K562 (cell line): Measurements from ENCODE around the gene THOC1. TPM values are rescaled to one million over a fixed set of nuclear protein-coding genes. Genes with fewer than 3 reads are reported as not detected.

ENCODE experiments used
- ATAC-seq: fragments of 200-7000 bp; cut with Tn5 transposase; 3 replicates; pipeline ENCODE4 v1.9.1; 2020; ENCODE audit warnings: moderate library complexity
- BruUV-seq: library from RNA; stranded (reverse); fragments of 400-500 nt; replicated peaks from 2 replicates; lab custom pipeline; 2021; lab: Mats Ljungman, UMichigan
- CTCF ChIA-PET: fragments of 300-600 bp; formaldehyde crosslinking; extraction: SDS; loops from one replicate; lab custom pipeline; 2021; ENCODE audit warnings: low intra/inter-chr PET ratio; lab: Yijun Ruan, JAX
- POLR2A ChIA-PET: fragments of 300-600, 350-650 bp; sonication (Branson Sonifier 250); formaldehyde crosslinking; extraction: SDS; loops from one replicate; lab custom pipeline; 2021; ENCODE audit warnings: antibody characterized with exemption, inconsistent platforms; lab: Yijun Ruan, JAX
- DNase-seq, 4 experiments: peaks; one replicate each; pipeline versions ENCODE4 v3.0.0 to v3.0.0-alpha.2; 2011 to 2018; ENCODE audit warnings: low spot score in 3 of 4, mixed read lengths in 3 of 4; ENCODE audit errors: extremely low read depth in 1 of 4
- FAIRE-seq: peaks from 2 replicates; lab custom pipeline; 2011; peaks lifted over from hg19 to GRCh38; lab: Jason Lieb, UNC
- H2AFZ ChIP-seq: 2 replicates; pipeline ENCODE4 v1.6.0; 2011; ENCODE audit warnings: low read depth, low read length, control low read depth, inconsistent platforms
- H3K27ac ChIP-seq: fragments of 200-600 bp; 3 replicates; pipeline ENCODE4 v1.8.0; 2011; ENCODE audit warnings: low read depth, mild to moderate bottlenecking, control low read depth, inconsistent platforms, low read length, moderate library complexity, mixed read lengths; ENCODE audit errors: extremely low read depth
- H3K27me3 ChIP-seq, 2 experiments: fragments of 300-600 bp in 1 of 2; 2 replicates in 1 of 2; 3 replicates in 1 of 2; pipeline versions ENCODE4 v1.6.0 to v1.8.0; 2011; ENCODE audit warnings: inconsistent platforms in 2 of 2, low read length in 2 of 2, mild to moderate bottlenecking in 1 of 2, mixed read lengths in 1 of 2, moderate library complexity in 1 of 2; ENCODE audit not compliant: control insufficient read depth in 2 of 2, insufficient read depth in 2 of 2
- H3K36me3 ChIP-seq: fragments of 300-600 bp; 3 replicates; pipeline ENCODE4 v1.8.0; 2011; ENCODE audit warnings: mild to moderate bottlenecking, low read length, inconsistent platforms; ENCODE audit not compliant: control insufficient read depth, insufficient read depth
- H3K4me1 ChIP-seq, 2 experiments: fragments of 200-600 bp in 1 of 2; replicated peaks in 1 of 2; 2 replicates in 1 of 2; 3 replicates in 1 of 2; pipeline versions ENCODE4 v1.5.1 to v1.8.0; 2011; ENCODE audit warnings: inconsistent platforms in 2 of 2, low read length in 2 of 2, mild to moderate bottlenecking in 1 of 2, mixed read lengths in 1 of 2, moderate library complexity in 1 of 2; ENCODE audit not compliant: control insufficient read depth in 2 of 2, insufficient read depth in 2 of 2
- H3K4me2 ChIP-seq: 2 replicates; pipeline ENCODE4 v1.6.1; 2011; ENCODE audit warnings: low read length, control low read depth, inconsistent platforms, mixed read lengths; ENCODE audit not compliant: insufficient read depth
- H3K4me3 ChIP-seq: fragments of 200-600 bp; sonication (generic), shearing (Covaris generic); 2 replicates; pipeline ENCODE4 v1.5.1; 2016; ENCODE audit warnings: control low read depth, inconsistent platforms
- H3K79me2 ChIP-seq: fragments of 200-600 bp; 3 replicates; pipeline ENCODE4 v1.8.0; 2011; ENCODE audit warnings: low read length, inconsistent platforms; ENCODE audit not compliant: control insufficient read depth, insufficient read depth
- H3K9ac ChIP-seq, 2 experiments: 2 replicates each; pipeline versions ENCODE4 v1.6.0 to v1.6.1; 2011; ENCODE audit warnings: low read depth in 2 of 2, low read length in 2 of 2, control low read depth in 1 of 2, inconsistent platforms in 1 of 2, mild to moderate bottlenecking in 1 of 2, mixed read lengths in 1 of 2; ENCODE audit not compliant: insufficient read depth in 1 of 2
- H3K9me1 ChIP-seq: one replicate; pipeline ENCODE4 v1.6.0; 2011; ENCODE audit warnings: inconsistent platforms, mild to moderate bottlenecking, low read length, moderate library complexity; ENCODE audit not compliant: control insufficient read depth, insufficient read depth
- H3K9me3 ChIP-seq: replicated peaks from 2 replicates; pipeline ENCODE4 v1.5.1; 2011; ENCODE audit warnings: low read depth, low read length, inconsistent platforms; ENCODE audit not compliant: control insufficient read depth, insufficient read depth
- H4K20me1 ChIP-seq: replicated peaks from 2 replicates; pipeline ENCODE4 v1.6.1; 2011; ENCODE audit warnings: low read length, inconsistent platforms, mixed read lengths; ENCODE audit not compliant: control insufficient read depth, insufficient read depth
- CEBPB ChIP-seq: fragments of 450-650 bp; IDR thresholded peaks from 2 replicates; pipeline ENCODE4 v1.6.1; 2016; ENCODE audit warnings: missing genetic modification characterization, missing compliant biosample characterization
- CEBPG ChIP-seq, 3 experiments: fragments of 200-800 bp in 1 of 3; sonication (Bioruptor generic) in 1 of 3; sonication (generic) in 1 of 3; formaldehyde crosslinking in 1 of 3; IDR thresholded peaks in 2 of 3; conservative IDR thresholded peaks in 1 of 3; 2 replicates each; pipeline versions ENCODE4 v1.6.1 to v1.8.0; 2016 to 2022; ENCODE audit warnings: missing compliant biosample characterization in 2 of 3, missing genetic modification characterization in 2 of 3, mild to moderate bottlenecking in 1 of 3, missing genetic modification reagents in 1 of 3
- JUNB ChIP-seq: fragments of 450-650 bp; formaldehyde crosslinking; conservative IDR thresholded peaks from 2 replicates; pipeline ENCODE4 v1.4.0; 2020; ENCODE audit warnings: mild to moderate bottlenecking
- NEUROD1 ChIP-seq: fragments of 150-350 bp; IDR thresholded peaks from 2 replicates; pipeline ENCODE4 v1.6.1; 2014; ENCODE audit warnings: borderline replicate concordance, low read length, low read depth; ENCODE audit not compliant: partially characterized antibody
- PRPF4 ChIP-seq: fragments of 200-400 bp; formaldehyde crosslinking; IDR thresholded peaks from one replicate; pipeline ENCODE4 v1.6.1; 2017; ENCODE audit warnings: low read length, low read depth, mild to moderate bottlenecking; ENCODE audit not compliant: insufficient read depth, poor library complexity, severe bottlenecking
- SNIP1 ChIP-seq: fragments of 450-650 bp; IDR thresholded peaks from 2 replicates; pipeline ENCODE4 v1.7.1; 2017; ENCODE audit warnings: low read depth, mild to moderate bottlenecking
- SRSF7 ChIP-seq: fragments of 200-400 bp; formaldehyde crosslinking; optimal IDR thresholded peaks from 2 replicates; pipeline ENCODE3; 2017; ENCODE audit warnings: mild to moderate bottlenecking, low read depth, low read length
- ZNF146 ChIP-seq: IDR thresholded peaks from one replicate; pipeline ENCODE4 v1.6.1; 2018; ENCODE audit warnings: missing compliant biosample characterization; ENCODE audit not compliant: unreplicated experiment
- WGBS: fragments of 100-300 bp; shearing (Covaris generic); methylation state at CpG from one replicate; pipeline ENCODE4 v1.1.6; 2016; ENCODE audit warnings: low coverage, mixed read lengths; ENCODE audit not compliant: insufficient coverage; ENCODE audit errors: missing lambda C conversion rate; 5-methylcytosine and 5-hydroxymethylcytosine counted together
- in situ Hi-C: fragments of 300-500 bp; cut with MboI; formaldehyde crosslinking; loops from 4 replicates; pipeline ENCODE4 v1.15.0; 2018; ENCODE audit warnings: inconsistent platforms, mixed read lengths
- intact Hi-C: fragments of 100-400 bp; cut with micrococcal nuclease; formaldehyde crosslinking; loops from 2 replicates; pipeline ENCODE4 v1.14.2; 2022
- polyA plus RNA-seq, 8 experiments: library from polyadenylated mRNA; depleted of rRNA in 4 of 8; stranded (reverse) in 5 of 8; unstranded in 3 of 8; fragments of >200 nt; fragmentation: Nextera tagmentation in 2 of 8; fragmentation: Illumina TruSeq in 1 of 8; extraction: Ambion mirVana in 2 of 8; extraction: Trizol in 1 of 8; gene quantifications; 2 replicates each; pipeline versions ENCODE4 v1.2.1 to v1.2.3, GENCODE V29; 2011 to 2014; ENCODE audit warnings: inconsistent platforms in 1 of 8, missing spikeins in 1 of 8
- total RNA-seq, 7 experiments: library from RNA; depleted of rRNA in 6 of 7; stranded (reverse); fragments of >200 nt in 6 of 7; fragmentation: Illumina TruSeq in 2 of 7; extraction: Trizol in 2 of 7; gene quantifications; 2 replicates each; pipeline versions ENCODE4 v1.2.1 to v1.2.3, GENCODE V29; 2011 to 2021; ENCODE audit warnings: low replicate concordance in 1 of 7

The THOC1 gene
- total and polyA plus RNA-seq, 9 of the 15 experiments (the other 6 are each of a cell fraction or from before 2014, with no cell fraction given) = 71.1 to 143 (median 107) TPM

DNA sequence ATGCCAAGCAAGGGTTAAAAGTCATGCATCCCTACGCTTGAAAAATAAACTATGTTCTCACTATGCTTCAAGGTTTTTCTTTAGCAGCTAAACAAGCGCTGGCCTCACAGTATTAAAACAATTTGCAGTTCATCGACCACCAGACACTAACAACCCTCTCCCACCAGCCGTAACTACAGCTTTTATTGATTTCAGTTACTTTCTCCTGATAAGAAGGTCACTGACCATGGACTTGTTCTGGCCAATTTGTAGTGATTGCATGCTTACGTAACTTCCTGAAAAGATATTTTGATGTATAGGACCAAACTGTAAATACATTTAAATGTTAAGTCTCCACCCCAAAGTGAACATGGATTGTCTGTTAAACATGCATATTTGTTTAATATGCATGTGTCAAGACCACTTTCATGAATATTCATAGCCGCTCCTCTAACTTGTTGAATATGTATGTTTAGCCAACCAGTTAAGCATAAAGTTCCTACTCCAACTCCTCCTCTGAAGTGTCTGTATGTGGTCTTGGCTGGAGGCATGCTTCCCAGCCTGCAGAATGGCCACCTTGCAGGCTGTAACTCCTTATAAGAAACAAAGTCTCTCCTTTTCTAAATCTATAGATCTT lies 1.7 kb upstream of the THOC1 start:
- no peak for TF ChIP-seq SNIP1
- TF ChIP-seq CEBPG (CRISPR knock-in tag; IDR thresholded peaks at IDR 0.05) = no peak
- peak in 1 of 2 experiments; percentile 46; a peak in 1 of 4 replicates for TF ChIP-seq CEBPG (tag; conservative IDR thresholded peaks at IDR 0.05 in 1 of 2, IDR thresholded peaks at IDR 0.05 in 1 of 2)
- no peak for TF ChIP-seq ZNF146
- no peak for TF ChIP-seq JUNB (CRISPR knock-in tag)
- peak; percentile 80 for TF ChIP-seq CEBPB (tag)
- no peak for TF ChIP-seq SRSF7
- TF ChIP-seq NEUROD1 = no peak
- TF ChIP-seq PRPF4 = no peak
- no peak overlapping the region for H3K27ac ChIP-seq
- POLR2A ChIA-PET = interaction anchor here (0.6 to 3.1 kb wide), 3 partner anchors 14 to 111 kb away, joined by 4 to 20 read pairs (median 5); partner anchors contain the start of gene USP14
- H4K20me1 ChIP-seq = no peaks in the 10 kb centered on the region
- peaks cover 43% of the 10 kb centered on the region for H3K79me2 ChIP-seq
- CTCF ChIA-PET = no interaction called here
- peaks cover 17% of the 10 kb centered on the region for H3K36me3 ChIP-seq
- ATAC-seq = no peak
- H3K27me3 ChIP-seq = no peaks in the 10 kb centered on the region
- peak in 1 of 4 experiments; percentile 17 for DNase-seq
- H3K9me1 ChIP-seq = no peaks in the 10 kb centered on the region
- no peak overlapping the region for H3K9ac ChIP-seq
- 0 out of 2 replicates have a peak overlapping the region, but pooled peaks have one; percentile 6 for H2AFZ ChIP-seq
- WGBS = 71% methylated on average over 6 of the region's 6 CpGs
- no TSS peak for BruUV-seq
- H3K4me2 ChIP-seq = 0 out of 2 replicates have a peak overlapping the region, but pooled peaks have one; percentile 1
- intact Hi-C loops = loop anchor here (5.0 kb wide), 1 partner anchor 112 kb away; the partner anchor contains the start of gene USP14
- FAIRE-seq = no peak
- H3K4me1 ChIP-seq = peaks cover 17 to 29% of the 10 kb centered on the region in 2 experiments
- in situ Hi-C loops = no loop called here
- no peaks in the 10 kb centered on the region for H3K9me3 ChIP-seq
- no peak overlapping the region for H3K4me3 ChIP-seq
